Measurements from ENCODE around the gene MANSC1.

DNA sequence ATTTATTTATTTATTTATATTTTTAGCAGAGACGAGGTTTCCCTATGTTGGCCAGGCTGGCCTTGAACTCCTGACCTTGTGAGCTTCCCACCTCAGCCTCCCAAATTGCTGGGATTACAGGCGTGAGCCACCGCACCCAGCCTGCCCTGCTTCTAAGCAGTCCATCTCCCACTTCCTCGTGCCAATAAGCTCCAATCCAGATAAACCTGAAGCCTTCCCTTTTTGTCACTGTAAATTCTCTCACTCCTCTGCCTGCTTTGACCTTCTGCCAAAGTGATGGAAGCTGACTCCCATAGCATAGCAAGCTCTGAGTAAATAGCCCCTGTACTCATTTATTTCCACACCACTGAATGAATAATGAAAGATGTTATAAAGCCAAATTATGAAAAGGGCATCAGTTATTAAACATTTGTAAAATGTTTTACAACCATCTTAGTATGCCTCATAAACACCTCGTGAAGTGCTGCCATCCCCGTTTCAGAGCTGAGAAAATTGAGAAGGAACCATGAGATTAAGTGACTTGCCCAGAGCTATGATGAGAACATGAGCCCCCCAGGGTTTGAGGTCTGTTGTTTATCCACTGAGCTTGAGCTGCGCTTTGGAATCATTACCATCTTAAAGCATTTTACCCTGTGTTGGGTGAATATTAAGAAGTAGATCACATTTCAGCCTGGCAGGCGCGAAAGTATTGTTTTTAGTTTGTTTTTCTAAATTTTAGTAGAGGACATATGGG is 30.4 kb downstream of the MANSC1 start:
- TF ChIP-seq MCM5 (IDR thresholded peaks at IDR 0.05; ENCODE audit: low read depth) (no peak), SNRNP70 (optimal IDR thresholded peaks at IDR 0.05; ENCODE audit: low read depth, low read length) (no peak), JUN (IDR thresholded peaks at IDR 0.05; ENCODE audit: borderline replicate concordance, low read depth, low read length) (no peak), JUN (CRISPR knock-in tag; IDR thresholded peaks at IDR 0.05; ENCODE audit: borderline replicate concordance) (no peak), HDAC6 (IDR thresholded peaks at IDR 0.05; ENCODE audit: low read depth, low read length) (no peak), ZNF12 (CRISPR knock-in tag; IDR thresholded peaks at IDR 0.05) (no peak), ZBED1 (IDR thresholded peaks at IDR 0.05) (no peak), OTX1 (CRISPR knock-in tag; IDR thresholded peaks at IDR 0.05) (no peak)
- TF ChIP-seq, protein P1, sequence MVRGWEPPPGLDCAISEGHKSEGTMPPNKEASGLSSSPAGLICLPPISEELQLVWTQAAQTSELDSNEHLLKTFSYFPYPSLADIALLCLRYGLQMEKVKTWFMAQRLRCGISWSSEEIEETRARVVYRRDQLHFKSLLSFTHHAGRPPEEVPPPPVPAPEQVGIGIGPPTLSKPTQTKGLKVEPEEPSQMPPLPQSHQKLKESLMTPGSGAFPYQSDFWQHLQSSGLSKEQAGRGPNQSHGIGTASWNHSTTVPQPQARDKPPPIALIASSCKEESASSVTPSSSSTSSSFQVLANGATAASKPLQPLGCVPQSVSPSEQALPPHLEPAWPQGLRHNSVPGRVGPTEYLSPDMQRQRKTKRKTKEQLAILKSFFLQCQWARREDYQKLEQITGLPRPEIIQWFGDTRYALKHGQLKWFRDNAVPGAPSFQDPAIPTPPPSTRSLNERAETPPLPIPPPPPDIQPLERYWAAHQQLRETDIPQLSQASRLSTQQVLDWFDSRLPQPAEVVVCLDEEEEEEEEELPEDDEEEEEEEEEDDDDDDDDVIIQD (CRISPR knock-in tag; IDR thresholded peaks at IDR 0.05): no peak
- TF ChIP-seq, protein P2, sequence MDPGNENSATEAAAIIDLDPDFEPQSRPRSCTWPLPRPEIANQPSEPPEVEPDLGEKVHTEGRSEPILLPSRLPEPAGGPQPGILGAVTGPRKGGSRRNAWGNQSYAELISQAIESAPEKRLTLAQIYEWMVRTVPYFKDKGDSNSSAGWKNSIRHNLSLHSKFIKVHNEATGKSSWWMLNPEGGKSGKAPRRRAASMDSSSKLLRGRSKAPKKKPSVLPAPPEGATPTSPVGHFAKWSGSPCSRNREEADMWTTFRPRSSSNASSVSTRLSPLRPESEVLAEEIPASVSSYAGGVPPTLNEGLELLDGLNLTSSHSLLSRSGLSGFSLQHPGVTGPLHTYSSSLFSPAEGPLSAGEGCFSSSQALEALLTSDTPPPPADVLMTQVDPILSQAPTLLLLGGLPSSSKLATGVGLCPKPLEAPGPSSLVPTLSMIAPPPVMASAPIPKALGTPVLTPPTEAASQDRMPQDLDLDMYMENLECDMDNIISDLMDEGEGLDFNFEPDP (CRISPR knock-in tag; IDR thresholded peaks at IDR 0.05): no peak
- TF ChIP-seq, protein P3, sequence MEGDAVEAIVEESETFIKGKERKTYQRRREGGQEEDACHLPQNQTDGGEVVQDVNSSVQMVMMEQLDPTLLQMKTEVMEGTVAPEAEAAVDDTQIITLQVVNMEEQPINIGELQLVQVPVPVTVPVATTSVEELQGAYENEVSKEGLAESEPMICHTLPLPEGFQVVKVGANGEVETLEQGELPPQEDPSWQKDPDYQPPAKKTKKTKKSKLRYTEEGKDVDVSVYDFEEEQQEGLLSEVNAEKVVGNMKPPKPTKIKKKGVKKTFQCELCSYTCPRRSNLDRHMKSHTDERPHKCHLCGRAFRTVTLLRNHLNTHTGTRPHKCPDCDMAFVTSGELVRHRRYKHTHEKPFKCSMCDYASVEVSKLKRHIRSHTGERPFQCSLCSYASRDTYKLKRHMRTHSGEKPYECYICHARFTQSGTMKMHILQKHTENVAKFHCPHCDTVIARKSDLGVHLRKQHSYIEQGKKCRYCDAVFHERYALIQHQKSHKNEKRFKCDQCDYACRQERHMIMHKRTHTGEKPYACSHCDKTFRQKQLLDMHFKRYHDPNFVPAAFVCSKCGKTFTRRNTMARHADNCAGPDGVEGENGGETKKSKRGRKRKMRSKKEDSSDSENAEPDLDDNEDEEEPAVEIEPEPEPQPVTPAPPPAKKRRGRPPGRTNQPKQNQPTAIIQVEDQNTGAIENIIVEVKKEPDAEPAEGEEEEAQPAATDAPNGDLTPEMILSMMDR (IDR thresholded peaks at IDR 0.05 in 2 of 3, conservative IDR thresholded peaks at IDR 0.05 in 1 of 3; ENCODE audit: insufficient read depth in 2 of 3, low read depth in 1 of 3, low read length in 3 of 3): no peak
- TF ChIP-seq, protein P4, sequence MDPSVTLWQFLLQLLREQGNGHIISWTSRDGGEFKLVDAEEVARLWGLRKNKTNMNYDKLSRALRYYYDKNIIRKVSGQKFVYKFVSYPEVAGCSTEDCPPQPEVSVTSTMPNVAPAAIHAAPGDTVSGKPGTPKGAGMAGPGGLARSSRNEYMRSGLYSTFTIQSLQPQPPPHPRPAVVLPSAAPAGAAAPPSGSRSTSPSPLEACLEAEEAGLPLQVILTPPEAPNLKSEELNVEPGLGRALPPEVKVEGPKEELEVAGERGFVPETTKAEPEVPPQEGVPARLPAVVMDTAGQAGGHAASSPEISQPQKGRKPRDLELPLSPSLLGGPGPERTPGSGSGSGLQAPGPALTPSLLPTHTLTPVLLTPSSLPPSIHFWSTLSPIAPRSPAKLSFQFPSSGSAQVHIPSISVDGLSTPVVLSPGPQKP (CRISPR knock-in tag; IDR thresholded peaks at IDR 0.05): no peak
- TF ChIP-seq, protein P5, sequence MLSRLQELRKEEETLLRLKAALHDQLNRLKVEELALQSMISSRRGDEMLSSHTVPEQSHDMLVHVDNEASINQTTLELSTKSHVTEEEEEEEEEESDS (CRISPR knock-in tag; IDR thresholded peaks at IDR 0.05): no peak

Measured in K562 (cell line).